ENCODE measurements around the gene GARNL3.

DNA sequence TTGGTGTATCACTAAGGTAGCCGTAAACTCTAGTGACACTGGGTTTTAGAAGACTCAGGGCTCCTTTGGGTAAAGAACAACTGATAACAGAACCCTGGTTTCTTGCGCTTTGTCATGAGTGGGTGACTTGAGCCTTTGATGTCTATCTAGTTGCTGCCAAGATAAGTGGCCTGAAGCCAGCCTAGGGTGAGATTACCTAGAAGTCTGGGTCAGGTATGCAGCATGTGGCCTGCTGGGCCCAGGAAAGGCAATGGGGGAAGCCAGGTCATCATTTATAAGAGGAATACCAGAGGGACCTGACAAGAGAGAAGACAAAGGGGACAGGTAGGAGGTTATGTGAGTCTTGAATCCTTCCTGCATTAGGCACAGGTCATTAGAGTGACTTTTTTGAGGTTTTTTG is 23.2 kb upstream of the GARNL3 start:
- TF ChIP-seq, protein P1, sequence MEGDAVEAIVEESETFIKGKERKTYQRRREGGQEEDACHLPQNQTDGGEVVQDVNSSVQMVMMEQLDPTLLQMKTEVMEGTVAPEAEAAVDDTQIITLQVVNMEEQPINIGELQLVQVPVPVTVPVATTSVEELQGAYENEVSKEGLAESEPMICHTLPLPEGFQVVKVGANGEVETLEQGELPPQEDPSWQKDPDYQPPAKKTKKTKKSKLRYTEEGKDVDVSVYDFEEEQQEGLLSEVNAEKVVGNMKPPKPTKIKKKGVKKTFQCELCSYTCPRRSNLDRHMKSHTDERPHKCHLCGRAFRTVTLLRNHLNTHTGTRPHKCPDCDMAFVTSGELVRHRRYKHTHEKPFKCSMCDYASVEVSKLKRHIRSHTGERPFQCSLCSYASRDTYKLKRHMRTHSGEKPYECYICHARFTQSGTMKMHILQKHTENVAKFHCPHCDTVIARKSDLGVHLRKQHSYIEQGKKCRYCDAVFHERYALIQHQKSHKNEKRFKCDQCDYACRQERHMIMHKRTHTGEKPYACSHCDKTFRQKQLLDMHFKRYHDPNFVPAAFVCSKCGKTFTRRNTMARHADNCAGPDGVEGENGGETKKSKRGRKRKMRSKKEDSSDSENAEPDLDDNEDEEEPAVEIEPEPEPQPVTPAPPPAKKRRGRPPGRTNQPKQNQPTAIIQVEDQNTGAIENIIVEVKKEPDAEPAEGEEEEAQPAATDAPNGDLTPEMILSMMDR (tag by site-specific recombination; IDR thresholded peaks at IDR 0.05): no peak
- TF ChIP-seq GLI4 (tag by site-specific recombination; IDR thresholded peaks at IDR 0.05) (no peak), MYNN (tag by site-specific recombination; IDR thresholded peaks at IDR 0.05; ENCODE audit: borderline replicate concordance) (no peak), ZNF274 (IDR thresholded peaks at IDR 0.05; ENCODE audit: low read length) (no peak), ZNF274 (tag by site-specific recombination; IDR thresholded peaks at IDR 0.05; ENCODE audit: borderline replicate concordance) (no peak), ZNF302 (tag by site-specific recombination; IDR thresholded peaks at IDR 0.05; ENCODE audit: low read depth) (no peak), ZNF24 (tag by site-specific recombination; IDR thresholded peaks at IDR 0.05) (no peak), ZNF324 (tag by site-specific recombination; IDR thresholded peaks at IDR 0.05) (no peak)
